OCI-LY3 (cell line): ENCODE measurements around the gene OR52A5.

Experiments used
- EZH2phosphoT487 ChIP-seq: fragments of 200-600 bp; shearing (Covaris generic); IDR thresholded peaks from 2 replicates; pipeline ENCODE4 v1.6.1; 2018; ENCODE audit warnings: antibody characterized with exemption, mixed run types, low read depth
- TF ChIP-seq, protein P1 (sequence below): fragments of 200-600, 300-600 bp; sonication (generic); IDR thresholded peaks from 2 replicates; pipeline ENCODE4 v1.5.1; 2014; ENCODE audit warnings: antibody characterized with exemption, low read length, low read depth

DNA sequence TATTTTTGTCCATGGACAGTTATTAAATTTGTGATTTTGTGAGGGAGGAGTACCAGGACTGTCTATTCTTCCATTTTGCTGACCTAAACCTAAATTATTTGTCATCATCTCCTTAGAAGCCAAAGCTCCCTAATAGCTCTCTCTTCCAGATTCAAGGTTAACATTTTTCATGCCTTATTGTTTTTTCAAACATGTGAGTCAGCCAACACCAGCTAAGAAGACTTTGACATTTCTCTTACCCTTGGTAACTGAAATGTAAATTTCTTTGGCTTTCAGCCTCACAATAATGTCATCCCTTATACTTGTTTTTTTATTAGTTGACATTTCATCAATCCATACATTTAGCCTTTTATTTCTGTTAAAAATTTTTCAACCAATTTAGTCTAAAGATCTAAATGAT, 49.6 kb downstream of the OR52A5 start:
- TF ChIP-seq, protein P1, sequence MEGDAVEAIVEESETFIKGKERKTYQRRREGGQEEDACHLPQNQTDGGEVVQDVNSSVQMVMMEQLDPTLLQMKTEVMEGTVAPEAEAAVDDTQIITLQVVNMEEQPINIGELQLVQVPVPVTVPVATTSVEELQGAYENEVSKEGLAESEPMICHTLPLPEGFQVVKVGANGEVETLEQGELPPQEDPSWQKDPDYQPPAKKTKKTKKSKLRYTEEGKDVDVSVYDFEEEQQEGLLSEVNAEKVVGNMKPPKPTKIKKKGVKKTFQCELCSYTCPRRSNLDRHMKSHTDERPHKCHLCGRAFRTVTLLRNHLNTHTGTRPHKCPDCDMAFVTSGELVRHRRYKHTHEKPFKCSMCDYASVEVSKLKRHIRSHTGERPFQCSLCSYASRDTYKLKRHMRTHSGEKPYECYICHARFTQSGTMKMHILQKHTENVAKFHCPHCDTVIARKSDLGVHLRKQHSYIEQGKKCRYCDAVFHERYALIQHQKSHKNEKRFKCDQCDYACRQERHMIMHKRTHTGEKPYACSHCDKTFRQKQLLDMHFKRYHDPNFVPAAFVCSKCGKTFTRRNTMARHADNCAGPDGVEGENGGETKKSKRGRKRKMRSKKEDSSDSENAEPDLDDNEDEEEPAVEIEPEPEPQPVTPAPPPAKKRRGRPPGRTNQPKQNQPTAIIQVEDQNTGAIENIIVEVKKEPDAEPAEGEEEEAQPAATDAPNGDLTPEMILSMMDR: no peak
- no peak for TF ChIP-seq EZH2phosphoT487
